Measurements from ENCODE around the gene LRP1. TPM values are rescaled to one million over a fixed set of nuclear protein-coding genes. Genes with fewer than 3 reads are reported as not detected.

Gene LRP1
- polyA plus RNA-seq, 4 donors, result 65.3 to 234 (median 81.0) TPM

GRCh38 chr12:57205186-57205585, 76.9 kb downstream of the LRP1 start:
- DNase-seq (ENCODE audit: low read depth in 4 of 4, low spot score in 3 of 4), result no peak

GRCh38 chr12:57205931-57206330, 77.6 kb downstream of the LRP1 start:
- DNase-seq (ENCODE audit: low read depth in 4 of 4, low spot score in 3 of 4), result no peak

- no peak for DNase-seq (ENCODE audit: low read depth in 4 of 4, low spot score in 3 of 4)
These were observed 79.7 kb downstream of the LRP1 start for GRCh38 chr12:57207731-57208630.

GRCh38 chr12:57208631-57209282, 80.5 kb downstream of the LRP1 start:
- DNase-seq (ENCODE audit: low read depth in 4 of 4, low spot score in 3 of 4), result no peak

GRCh38 chr12:57209916-57210315, 81.6 kb downstream of the LRP1 start:
- no peak for DNase-seq (ENCODE audit: low read depth in 4 of 4, low spot score in 3 of 4)

GRCh38 chr12:57210461-57210860, 82.2 kb downstream of the LRP1 start:
- no peak for DNase-seq (ENCODE audit: low read depth in 4 of 4, low spot score in 3 of 4)

- no peak for DNase-seq (ENCODE audit: low read depth in 4 of 4, low spot score in 3 of 4)
These were observed 82.8 kb downstream of the LRP1 start for GRCh38 chr12:57210926-57211692.

GRCh38 chr12:57211791-57212700, 83.8 kb downstream of the LRP1 start:
- no peak for DNase-seq (ENCODE audit: low read depth in 4 of 4, low spot score in 3 of 4)

- no peak for DNase-seq (ENCODE audit: low read depth in 4 of 4, low spot score in 3 of 4)
These were observed 84.4 kb downstream of the LRP1 start for GRCh38 chr12:57212701-57213057.

GRCh38 chr12:57213058-57213715, 84.9 kb downstream of the LRP1 start:
- peak in 2 of 4 donors; percentile 60 to 72 for DNase-seq (ENCODE audit: low read depth in 4 of 4, low spot score in 3 of 4)

- no peak for DNase-seq (ENCODE audit: low read depth in 4 of 4, low spot score in 3 of 4)
These were observed 85.6 kb downstream of the LRP1 start for GRCh38 chr12:57213763-57214397.

- no peak for DNase-seq (ENCODE audit: low read depth in 4 of 4, low spot score in 3 of 4)
These were observed 86.1 kb downstream of the LRP1 start for GRCh38 chr12:57214398-57214781.

GRCh38 chr12:57215065-57215464, 86.8 kb downstream of the LRP1 start:
- DNase-seq (ENCODE audit: low read depth in 4 of 4, low spot score in 3 of 4), result no peak

- no peak for DNase-seq (ENCODE audit: low read depth in 4 of 4, low spot score in 3 of 4)
These were observed 87.4 kb downstream of the LRP1 start for GRCh38 chr12:57215668-57216013.

- no peak for DNase-seq (ENCODE audit: low read depth in 4 of 4, low spot score in 3 of 4)
These were observed 88.0 kb downstream of the LRP1 start, which contains the start of gene NXPH4 for GRCh38 chr12:57216014-57216911. Gene NXPH4 (plus strand): TSS chr12:57216794. CDS start chr12:57216970, 176 bp downstream.

- DNase-seq (ENCODE audit: low read depth in 4 of 4, low spot score in 3 of 4), result no peak
These were observed 88.9 kb downstream of the LRP1 start for GRCh38 chr12:57216921-57217879.

All from left renal pelvis (tissue), 4 donors.